ENCODE data around the gene IRS2. TPM values are rescaled to one million over a fixed set of nuclear protein-coding genes. Genes with fewer than 3 reads are reported as not detected.

IRS2 gene
- total RNA-seq, 1 donor from 2014 or later = 97.3 TPM

- DNase-seq (ENCODE audit: low spot score) = no peak
These were observed 29.6 kb downstream of the IRS2 start for GRCh38 chr13:109756778-109757177.

- DNase-seq (ENCODE audit: low spot score) = no peak
These were observed 30.4 kb downstream of the IRS2 start for GRCh38 chr13:109755997-109756396.

- no peak for DNase-seq (ENCODE audit: low spot score)
These were observed 30.8 kb downstream of the IRS2 start for GRCh38 chr13:109755551-109755950.

GRCh38 chr13:109751477-109751876, 34.9 kb downstream of the IRS2 start:
- DNase-seq (ENCODE audit: low spot score) = no peak

GRCh38 chr13:109750221-109750775, 36.1 kb downstream of the IRS2 start:
- DNase-seq (ENCODE audit: low spot score) = no peak

GRCh38 chr13:109749365-109749764, 37.0 kb downstream of the IRS2 start:
- no peak for DNase-seq (ENCODE audit: low spot score)

- DNase-seq (ENCODE audit: low spot score) = no peak
These were observed 37.7 kb downstream of the IRS2 start for GRCh38 chr13:109748677-109749076.

- no peak for DNase-seq (ENCODE audit: low spot score)
These were observed 38.9 kb downstream of the IRS2 start for GRCh38 chr13:109747524-109747923.

- DNase-seq (ENCODE audit: low spot score) = no peak
These were observed 40.0 kb downstream of the IRS2 start for GRCh38 chr13:109746364-109746763.

- no peak for DNase-seq (ENCODE audit: low spot score)
These were observed 40.7 kb downstream of the IRS2 start for GRCh38 chr13:109745702-109746101.

GRCh38 chr13:109745060-109745459, 41.3 kb downstream of the IRS2 start:
- no peak for DNase-seq (ENCODE audit: low spot score)

- no peak for DNase-seq (ENCODE audit: low spot score)
These were observed 41.8 kb downstream of the IRS2 start for GRCh38 chr13:109744512-109745051.

- no peak for DNase-seq (ENCODE audit: low spot score)
These were observed 42.5 kb downstream of the IRS2 start for GRCh38 chr13:109743706-109744453.

GRCh38 chr13:109741966-109742365, 44.4 kb downstream of the IRS2 start:
- no peak for DNase-seq (ENCODE audit: low spot score)

- no peak for DNase-seq (ENCODE audit: low spot score)
These were observed 45.7 kb downstream of the IRS2 start for GRCh38 chr13:109740721-109741120.

GRCh38 chr13:109740121-109740520, 46.3 kb downstream of the IRS2 start:
- DNase-seq (ENCODE audit: low spot score) = no peak

- no peak for DNase-seq (ENCODE audit: low spot score)
These were observed 48.1 kb downstream of the IRS2 start for GRCh38 chr13:109738298-109738746.

- DNase-seq (ENCODE audit: low spot score) = no peak
These were observed 48.8 kb downstream of the IRS2 start for GRCh38 chr13:109737606-109738005.

- no peak for DNase-seq (ENCODE audit: low spot score)
These were observed 49.3 kb downstream of the IRS2 start for GRCh38 chr13:109737046-109737573.

GRCh38 chr13:109735436-109735966, 50.9 kb downstream of the IRS2 start:
- no peak for DNase-seq (ENCODE audit: low spot score)

GRCh38 chr13:109734002-109734785, 52.2 kb downstream of the IRS2 start:
- DNase-seq (ENCODE audit: low spot score) = no peak

Measured in mesenteric fat pad (tissue), 1 donor.